ENCODE data around the gene ADGRL3.

DNA sequence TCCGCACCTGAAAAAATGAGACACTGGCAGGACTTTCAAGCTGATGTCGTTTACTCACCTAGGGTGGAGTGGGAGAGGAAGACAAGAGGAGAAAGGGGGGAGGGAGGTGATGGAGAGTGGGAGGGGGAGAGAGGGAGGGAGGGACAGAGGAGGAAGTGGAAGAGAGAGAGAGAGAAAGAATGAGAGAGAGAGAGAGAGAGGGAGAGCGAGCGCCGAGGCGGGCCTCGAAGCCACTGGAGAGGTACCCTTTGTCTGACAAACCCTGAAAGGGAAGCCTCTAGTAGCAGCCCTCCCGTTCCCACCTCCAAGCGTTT is 296 bp upstream of the ADGRL3 start:
- TF ChIP-seq, protein P1, sequence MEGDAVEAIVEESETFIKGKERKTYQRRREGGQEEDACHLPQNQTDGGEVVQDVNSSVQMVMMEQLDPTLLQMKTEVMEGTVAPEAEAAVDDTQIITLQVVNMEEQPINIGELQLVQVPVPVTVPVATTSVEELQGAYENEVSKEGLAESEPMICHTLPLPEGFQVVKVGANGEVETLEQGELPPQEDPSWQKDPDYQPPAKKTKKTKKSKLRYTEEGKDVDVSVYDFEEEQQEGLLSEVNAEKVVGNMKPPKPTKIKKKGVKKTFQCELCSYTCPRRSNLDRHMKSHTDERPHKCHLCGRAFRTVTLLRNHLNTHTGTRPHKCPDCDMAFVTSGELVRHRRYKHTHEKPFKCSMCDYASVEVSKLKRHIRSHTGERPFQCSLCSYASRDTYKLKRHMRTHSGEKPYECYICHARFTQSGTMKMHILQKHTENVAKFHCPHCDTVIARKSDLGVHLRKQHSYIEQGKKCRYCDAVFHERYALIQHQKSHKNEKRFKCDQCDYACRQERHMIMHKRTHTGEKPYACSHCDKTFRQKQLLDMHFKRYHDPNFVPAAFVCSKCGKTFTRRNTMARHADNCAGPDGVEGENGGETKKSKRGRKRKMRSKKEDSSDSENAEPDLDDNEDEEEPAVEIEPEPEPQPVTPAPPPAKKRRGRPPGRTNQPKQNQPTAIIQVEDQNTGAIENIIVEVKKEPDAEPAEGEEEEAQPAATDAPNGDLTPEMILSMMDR (IDR thresholded peaks at IDR 0.05): no peak
- no peak for TF ChIP-seq POLR2A (IDR thresholded peaks at IDR 0.05)

All from thyroid gland (tissue), 4 donors.